ENCODE data around the gene RNPEPL1. TPM values are rescaled to one million over a fixed set of nuclear protein-coding genes. Genes with fewer than 3 reads are reported as not detected.
"Not testable (repeated sequence)": the region's sequence is repeated elsewhere in the genome, so short reads cannot be mapped to it uniquely, and the experiment has no call there.

The RNPEPL1 gene
- total and polyA plus RNA-seq, 2 donors from 2014 or later, result 65.4 to 77.4 TPM

DNA sequence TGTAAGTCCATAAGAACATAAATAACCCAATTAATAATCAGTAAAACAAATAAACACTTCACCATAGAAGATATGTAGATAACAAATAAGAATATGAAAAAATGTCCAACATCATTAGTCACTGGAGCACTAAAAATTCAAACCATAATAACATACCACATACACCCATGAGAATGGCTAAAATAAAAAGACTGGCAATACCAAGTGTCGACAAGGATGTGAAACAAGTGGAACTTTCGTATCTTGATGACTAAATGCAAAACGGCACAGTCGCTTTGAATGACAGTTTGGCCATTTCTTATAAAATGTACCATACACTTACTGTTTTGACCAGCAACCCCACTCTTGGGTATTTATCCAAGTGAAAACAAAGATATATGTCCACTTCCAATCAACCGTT, 37.2 kb upstream of the RNPEPL1 start:
- H3K27me3 ChIP-seq (ENCODE audit: control insufficient read depth, insufficient read depth, low read length), result no peaks in the 10 kb centered on the region
- TF ChIP-seq, protein P1, sequence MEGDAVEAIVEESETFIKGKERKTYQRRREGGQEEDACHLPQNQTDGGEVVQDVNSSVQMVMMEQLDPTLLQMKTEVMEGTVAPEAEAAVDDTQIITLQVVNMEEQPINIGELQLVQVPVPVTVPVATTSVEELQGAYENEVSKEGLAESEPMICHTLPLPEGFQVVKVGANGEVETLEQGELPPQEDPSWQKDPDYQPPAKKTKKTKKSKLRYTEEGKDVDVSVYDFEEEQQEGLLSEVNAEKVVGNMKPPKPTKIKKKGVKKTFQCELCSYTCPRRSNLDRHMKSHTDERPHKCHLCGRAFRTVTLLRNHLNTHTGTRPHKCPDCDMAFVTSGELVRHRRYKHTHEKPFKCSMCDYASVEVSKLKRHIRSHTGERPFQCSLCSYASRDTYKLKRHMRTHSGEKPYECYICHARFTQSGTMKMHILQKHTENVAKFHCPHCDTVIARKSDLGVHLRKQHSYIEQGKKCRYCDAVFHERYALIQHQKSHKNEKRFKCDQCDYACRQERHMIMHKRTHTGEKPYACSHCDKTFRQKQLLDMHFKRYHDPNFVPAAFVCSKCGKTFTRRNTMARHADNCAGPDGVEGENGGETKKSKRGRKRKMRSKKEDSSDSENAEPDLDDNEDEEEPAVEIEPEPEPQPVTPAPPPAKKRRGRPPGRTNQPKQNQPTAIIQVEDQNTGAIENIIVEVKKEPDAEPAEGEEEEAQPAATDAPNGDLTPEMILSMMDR (IDR thresholded peaks at IDR 0.05; ENCODE audit: borderline replicate concordance, extremely low read depth, insufficient read depth), result no peak
- H3K4me3 ChIP-seq (ENCODE audit: low read length in 3 of 3), result no peak overlapping the region
- peaks cover 0 to 5% (median 0%) of the 10 kb centered on the region in 3 donors for H3K36me3 ChIP-seq (ENCODE audit: control insufficient read depth in 2 of 3, insufficient read depth in 3 of 3, low read length in 3 of 3)
- DNase-seq (no peak), FAIRE-seq (no peak)
- peaks cover 2 to 15% (median 6%) of the 10 kb centered on the region in 3 donors for H3K9me3 ChIP-seq (ENCODE audit: control insufficient read depth in 2 of 3, insufficient read depth in 1 of 3, low read length in 3 of 3)
- intact Hi-C loops (cut with DNase I), result no loop called here
- H3K9ac ChIP-seq (ENCODE audit: low read length in 3 of 3), result no peak overlapping the region
- no peak overlapping the region for H3K27ac ChIP-seq (ENCODE audit: low read depth in 2 of 2, low read length in 2 of 2)
- H3K4me1 ChIP-seq (ENCODE audit: control insufficient read depth in 2 of 3, insufficient read depth in 2 of 3, low read depth in 1 of 3, low read length in 3 of 3), result no peaks in the 10 kb centered on the region

DNA sequence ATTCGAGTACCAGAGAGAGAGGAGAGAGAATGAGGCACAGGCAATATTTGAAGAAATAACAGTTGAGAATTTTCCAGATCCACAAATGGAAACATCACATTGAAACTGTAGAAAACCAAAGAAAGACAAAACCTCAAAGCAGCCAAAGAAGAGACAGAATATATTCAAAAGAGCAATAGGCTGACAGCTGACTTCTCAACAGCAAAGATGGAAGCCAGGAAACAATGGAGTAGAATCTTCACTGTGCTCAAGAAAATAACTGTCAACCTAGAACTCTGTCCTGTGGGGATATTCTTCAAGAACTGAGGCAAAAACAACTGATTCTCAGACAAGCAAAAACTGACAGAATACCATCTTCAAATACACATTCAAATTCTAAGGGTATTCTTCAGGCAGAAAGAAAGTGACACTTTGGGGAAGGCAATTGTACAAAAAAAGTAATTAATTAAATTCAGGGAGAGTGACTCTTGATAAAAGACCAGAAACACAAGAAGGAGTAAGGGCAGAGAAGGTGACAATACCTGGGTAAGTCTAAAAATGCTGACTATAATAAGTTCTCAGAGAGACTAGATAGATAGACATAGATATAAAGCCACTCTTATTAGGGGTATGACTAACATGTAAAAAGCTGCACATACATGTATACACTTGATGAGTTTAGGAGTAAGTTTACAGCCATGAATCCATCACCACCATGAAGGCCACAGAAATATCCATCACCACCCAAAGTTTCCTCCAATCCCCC, 36.1 kb upstream of the RNPEPL1 start:
- TF ChIP-seq, protein P1 (IDR thresholded peaks at IDR 0.05; ENCODE audit: borderline replicate concordance, extremely low read depth, insufficient read depth), result no peak
- FAIRE-seq (no peak), DNase-seq (no peak)
- H3K4me3 ChIP-seq (ENCODE audit: low read length in 3 of 3), result no peak overlapping the region
- peaks cover 2 to 15% (median 6%) of the 10 kb centered on the region in 3 donors for H3K9me3 ChIP-seq (ENCODE audit: control insufficient read depth in 2 of 3, insufficient read depth in 1 of 3, low read length in 3 of 3)
- intact Hi-C loops (cut with DNase I), result no loop called here
- no peaks in the 10 kb centered on the region for H3K27me3 ChIP-seq (ENCODE audit: control insufficient read depth, insufficient read depth, low read length)
- H3K9ac ChIP-seq (ENCODE audit: low read length in 3 of 3), result no peak overlapping the region
- peaks cover 0 to 5% (median 0%) of the 10 kb centered on the region in 3 donors for H3K36me3 ChIP-seq (ENCODE audit: control insufficient read depth in 2 of 3, insufficient read depth in 3 of 3, low read length in 3 of 3)
- no peak overlapping the region for H3K27ac ChIP-seq (ENCODE audit: low read depth in 2 of 2, low read length in 2 of 2)
- no peaks in the 10 kb centered on the region for H3K4me1 ChIP-seq (ENCODE audit: control insufficient read depth in 2 of 3, insufficient read depth in 2 of 3, low read depth in 1 of 3, low read length in 3 of 3)

DNA sequence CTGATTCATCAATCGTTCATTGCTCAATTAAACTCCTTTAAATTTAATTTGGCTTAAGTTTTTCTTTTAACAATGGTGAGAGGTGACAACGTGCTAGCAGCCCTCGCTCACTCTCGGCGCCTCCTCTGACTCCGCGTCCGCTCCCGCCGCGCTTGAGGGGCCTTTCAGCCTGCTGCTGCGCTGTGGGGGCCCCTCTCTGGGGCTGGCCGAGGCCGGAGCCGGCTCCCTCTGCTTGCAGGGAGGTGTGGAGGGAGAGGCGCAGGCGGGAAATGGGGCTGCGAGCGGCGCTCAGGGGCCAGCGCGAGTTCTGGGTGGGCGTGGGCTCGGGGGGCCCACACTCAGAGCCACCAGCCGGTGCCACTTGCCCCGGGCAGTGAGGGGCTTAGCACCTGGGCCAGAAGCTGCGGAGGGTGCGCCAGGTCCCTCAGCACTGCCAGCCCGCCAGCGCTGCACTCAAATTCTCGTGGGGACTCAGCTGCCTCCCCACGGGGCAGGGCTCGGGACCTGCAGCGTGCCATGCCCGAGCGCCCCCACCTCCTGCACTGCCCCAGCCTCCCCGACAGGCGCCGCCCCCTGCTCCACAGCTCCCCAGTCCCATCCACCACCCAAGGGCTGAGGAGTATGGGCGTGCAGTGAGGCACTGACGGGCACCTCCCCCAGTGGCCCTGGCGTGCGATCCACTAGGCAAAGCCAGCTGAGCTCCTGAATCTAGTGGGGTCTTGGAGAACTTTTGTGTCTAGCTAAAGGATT, 30.1 kb upstream of the RNPEPL1 start:
- intact Hi-C loops (cut with DNase I), result no loop called here
- H3K27me3 ChIP-seq (ENCODE audit: control insufficient read depth, insufficient read depth, low read length), result no peaks in the 10 kb centered on the region
- H3K4me1 ChIP-seq (ENCODE audit: control insufficient read depth in 2 of 3, insufficient read depth in 2 of 3, low read depth in 1 of 3, low read length in 3 of 3), result no peaks in the 10 kb centered on the region
- no peak for FAIRE-seq
- DNase-seq, result peak in 2 of 5 donors; percentile 4 to 28
- no peak overlapping the region for H3K27ac ChIP-seq (ENCODE audit: low read depth in 2 of 2, low read length in 2 of 2)
- H3K9me3 ChIP-seq (ENCODE audit: control insufficient read depth in 2 of 3, insufficient read depth in 1 of 3, low read length in 3 of 3), result no peaks in the 10 kb centered on the region
- peaks cover 0 to 6% (median 4%) of the 10 kb centered on the region in 3 donors for H3K36me3 ChIP-seq (ENCODE audit: control insufficient read depth in 2 of 3, insufficient read depth in 3 of 3, low read length in 3 of 3)
- TF ChIP-seq, protein P1 (IDR thresholded peaks at IDR 0.05; ENCODE audit: borderline replicate concordance, extremely low read depth, insufficient read depth), result no peak
- no peak overlapping the region for H3K4me3 ChIP-seq (ENCODE audit: low read length in 3 of 3)
- H3K9ac ChIP-seq (ENCODE audit: low read length in 3 of 3), result no peak overlapping the region

DNA sequence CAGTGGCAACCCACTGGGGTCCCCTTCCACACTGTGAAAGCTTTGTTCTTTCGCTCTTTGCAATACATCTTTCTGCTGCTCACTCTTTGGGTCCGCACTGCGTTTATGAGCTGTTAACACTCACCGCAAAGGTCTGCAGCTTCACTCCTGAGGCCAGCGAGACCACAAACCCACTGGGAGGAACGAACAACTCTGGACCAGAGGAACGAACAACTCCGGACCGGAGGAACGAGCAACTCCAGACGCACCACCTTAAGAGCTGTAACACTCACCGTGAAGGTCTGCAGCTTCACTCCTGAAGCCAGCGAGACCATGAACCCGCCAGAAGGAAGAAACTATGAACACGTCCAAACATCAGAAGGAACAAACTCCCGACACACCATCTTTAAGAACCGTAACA, 29.2 kb upstream of the RNPEPL1 start:
- H3K36me3 ChIP-seq (ENCODE audit: control insufficient read depth in 2 of 3, insufficient read depth in 3 of 3, low read length in 3 of 3); H3K27me3 ChIP-seq (ENCODE audit: control insufficient read depth, insufficient read depth, low read length); intact Hi-C loops (cut with DNase I); H3K27ac ChIP-seq (ENCODE audit: low read depth in 2 of 2, low read length in 2 of 2); H3K4me3 ChIP-seq (ENCODE audit: low read length in 3 of 3); H3K4me1 ChIP-seq (ENCODE audit: control insufficient read depth in 2 of 3, insufficient read depth in 2 of 3, low read depth in 1 of 3, low read length in 3 of 3); FAIRE-seq; H3K9me3 ChIP-seq (ENCODE audit: control insufficient read depth in 2 of 3, insufficient read depth in 1 of 3, low read length in 3 of 3); H3K9ac ChIP-seq (ENCODE audit: low read length in 3 of 3): not testable (repeated sequence)
- DNase-seq, result peak in 1 of 5 donors; percentile 2

Data from kidney (tissue), 14 donors.